ENCODE results near the gene MAGI2.

GRCh38 chr7:78695826-78696225 lies 757.6 kb downstream of the MAGI2 start:
- TF ChIP-seq CTCF (IDR thresholded peaks at IDR 0.05 in 4 of 5, conservative IDR thresholded peaks at IDR 0.05 in 1 of 5) (no peak), POLR2A (IDR thresholded peaks at IDR 0.05) (no peak)
